H7 (cell line): Measurements from ENCODE around the gene NR5A1. TPM values are rescaled to one million over a fixed set of nuclear protein-coding genes. Genes with fewer than 3 reads are reported as not detected.

Source experiments
- DNase-seq: peaks from one replicate; pipeline ENCODE4 v3.0.0; 2012
- H3K27me3 ChIP-seq: 2 replicates; pipeline ENCODE4 v1.6.0; 2011; ENCODE audit warnings: mild to moderate bottlenecking, low read length; ENCODE audit not compliant: control insufficient read depth, insufficient read depth
- H3K36me3 ChIP-seq: replicated peaks from 2 replicates; pipeline ENCODE4 v1.5.1; 2011; ENCODE audit warnings: low read length; ENCODE audit not compliant: control insufficient read depth, insufficient read depth
- H3K4me3 ChIP-seq: 2 replicates; pipeline ENCODE4 v1.5.1; 2011; ENCODE audit warnings: low read depth, mild to moderate bottlenecking, control low read depth, low read length, moderate library complexity; ENCODE audit not compliant: insufficient read depth
- total RNA-seq: library from RNA; depleted of rRNA; stranded (reverse); fragments of >200 nt; shearing (Covaris generic); gene quantifications from 2 replicates; pipeline ENCODE4 v1.2.3, GENCODE V29; 2014

Gene NR5A1
- total RNA-seq, 1 experiment from 2014 or later: 0.73 TPM

DNA sequence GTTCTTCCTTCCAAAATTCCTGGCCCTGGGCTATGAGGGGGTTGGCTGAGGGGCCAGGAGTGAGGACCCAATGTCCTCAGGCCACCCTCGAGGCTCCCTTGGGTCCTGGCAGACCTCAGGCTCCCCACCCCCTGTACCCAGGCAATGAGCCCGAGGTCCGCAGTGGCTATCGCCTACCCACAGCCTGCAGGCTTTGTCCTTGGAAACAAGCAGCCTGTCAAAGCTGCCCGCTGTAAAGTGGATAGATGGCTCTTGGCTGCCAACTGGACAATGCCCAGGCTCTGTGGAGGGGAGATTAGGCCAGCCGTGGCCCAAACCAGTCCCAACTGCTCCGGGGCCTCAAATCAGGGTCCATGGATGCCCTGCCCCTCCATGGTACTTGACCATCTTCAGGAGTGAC is 59.2 kb downstream of the NR5A1 start:
- Histone ChIP-seq H3K27me3 (peaks cover 27% of the 10 kb centered on the region), H3K4me3 (no peak overlapping the region), H3K36me3 (no peaks in the 10 kb centered on the region)
- DNase-seq: no peak

- no peaks in the 10 kb centered on the region for H3K36me3 ChIP-seq
- no peak overlapping the region for H3K4me3 ChIP-seq
- peaks cover 19% of the 10 kb centered on the region for H3K27me3 ChIP-seq
- no peak for DNase-seq
Measured at GRCh38 chr9:124447297-124447661, 59.9 kb downstream of the NR5A1 start.

- Histone ChIP-seq H3K36me3 (no peaks in the 10 kb centered on the region), H3K4me3 (no peak overlapping the region), H3K27me3 (no peaks in the 10 kb centered on the region)
- DNase-seq: no peak
Measured at GRCh38 chr9:124444166-124444565, 63.0 kb downstream of the NR5A1 start.

GRCh38 chr9:124443625-124444024 is 63.6 kb downstream of the NR5A1 start:
- H3K4me3 ChIP-seq: no peak overlapping the region
- no peaks in the 10 kb centered on the region for H3K27me3 ChIP-seq
- no peaks in the 10 kb centered on the region for H3K36me3 ChIP-seq
- DNase-seq: no peak

DNA sequence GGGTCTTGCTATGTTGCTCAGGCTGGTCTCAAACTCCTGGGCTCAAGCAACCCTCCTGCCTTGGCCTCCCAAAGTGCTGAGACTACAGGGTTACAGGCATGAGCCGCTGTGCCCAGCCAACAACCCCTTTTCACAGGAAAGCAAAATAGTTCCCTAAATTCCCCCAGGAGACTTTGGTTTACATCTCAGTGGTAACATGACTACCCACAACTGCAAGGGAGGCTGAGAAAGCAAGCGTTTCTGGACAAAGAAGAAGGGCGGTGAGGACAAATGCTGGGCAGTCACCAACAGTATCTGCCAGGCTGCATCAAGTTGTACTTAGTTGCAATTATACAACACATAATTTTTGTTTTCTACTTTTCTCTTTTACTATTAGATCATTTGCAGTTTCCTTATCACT is 64.4 kb downstream of the NR5A1 start:
- no peaks in the 10 kb centered on the region for H3K27me3 ChIP-seq
- H3K4me3 ChIP-seq: no peak overlapping the region
- no peaks in the 10 kb centered on the region for H3K36me3 ChIP-seq
- no peak for DNase-seq

DNA sequence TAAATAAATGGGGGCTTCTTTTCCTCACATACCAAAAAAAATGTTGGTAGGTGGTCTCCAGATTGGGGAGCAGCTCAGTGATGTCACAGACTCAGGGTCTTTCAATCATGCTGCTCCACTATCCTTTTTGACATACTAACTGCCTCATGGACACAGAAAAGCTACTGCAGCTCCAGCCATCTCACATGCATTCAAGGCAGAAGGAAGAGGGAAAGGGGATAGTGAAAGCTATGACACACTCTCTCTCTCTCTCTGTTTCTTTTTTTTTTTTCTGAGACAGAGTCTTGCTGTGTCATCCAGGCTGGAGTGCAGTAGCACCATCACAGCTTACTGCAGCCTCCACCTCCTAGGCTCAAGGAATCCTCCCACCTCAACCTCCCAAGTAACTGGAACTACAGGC is 64.8 kb downstream of the NR5A1 start:
- Histone ChIP-seq H3K36me3 (no peaks in the 10 kb centered on the region), H3K4me3 (no peak overlapping the region), H3K27me3 (no peaks in the 10 kb centered on the region)
- DNase-seq: no peak

DNA sequence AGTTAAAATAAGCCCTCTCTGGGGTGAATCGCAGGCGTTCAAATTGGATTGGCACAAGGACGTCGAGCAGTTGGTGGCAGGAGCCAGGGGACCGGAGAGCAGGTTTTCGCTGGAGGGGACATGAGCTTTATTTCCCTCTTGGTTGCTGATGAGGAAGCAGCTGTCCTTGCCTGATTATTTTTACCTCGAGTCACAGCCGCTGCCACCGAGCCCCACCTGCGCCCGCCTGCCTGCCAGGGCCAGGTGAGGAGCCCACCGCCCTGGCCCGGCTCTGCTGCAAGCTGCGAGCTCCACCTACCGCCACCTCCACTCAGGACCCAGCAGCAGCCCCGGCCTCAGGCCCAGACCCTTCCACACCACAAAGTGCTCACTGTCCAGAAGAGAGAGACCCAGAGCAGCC is 65.9 kb downstream of the NR5A1 start:
- no peak for DNase-seq
- Histone ChIP-seq H3K4me3 (no peak overlapping the region), H3K27me3 (no peaks in the 10 kb centered on the region), H3K36me3 (no peaks in the 10 kb centered on the region)

DNA sequence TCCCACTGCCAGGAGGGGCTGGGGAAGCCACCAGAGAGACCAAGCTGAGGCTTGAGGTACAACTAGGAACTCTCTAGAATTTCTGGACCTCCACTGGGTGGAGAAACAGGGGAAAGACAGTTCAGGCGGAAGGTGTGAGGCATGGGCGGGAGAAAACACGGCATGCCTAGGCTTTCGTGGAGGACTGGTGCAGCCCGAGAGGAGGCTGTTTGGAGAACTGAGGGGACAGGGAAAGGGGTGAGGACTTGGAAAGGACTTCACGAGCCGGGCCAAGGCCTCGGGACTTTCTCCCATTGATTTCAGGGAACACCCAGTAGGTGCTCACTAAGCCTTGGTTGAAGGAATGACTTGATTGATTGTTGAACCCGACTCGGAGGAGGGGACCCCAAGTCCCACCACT is 66.4 kb downstream of the NR5A1 start:
- Histone ChIP-seq H3K4me3 (no peak overlapping the region), H3K36me3 (no peaks in the 10 kb centered on the region), H3K27me3 (no peaks in the 10 kb centered on the region)
- no peak for DNase-seq

DNA sequence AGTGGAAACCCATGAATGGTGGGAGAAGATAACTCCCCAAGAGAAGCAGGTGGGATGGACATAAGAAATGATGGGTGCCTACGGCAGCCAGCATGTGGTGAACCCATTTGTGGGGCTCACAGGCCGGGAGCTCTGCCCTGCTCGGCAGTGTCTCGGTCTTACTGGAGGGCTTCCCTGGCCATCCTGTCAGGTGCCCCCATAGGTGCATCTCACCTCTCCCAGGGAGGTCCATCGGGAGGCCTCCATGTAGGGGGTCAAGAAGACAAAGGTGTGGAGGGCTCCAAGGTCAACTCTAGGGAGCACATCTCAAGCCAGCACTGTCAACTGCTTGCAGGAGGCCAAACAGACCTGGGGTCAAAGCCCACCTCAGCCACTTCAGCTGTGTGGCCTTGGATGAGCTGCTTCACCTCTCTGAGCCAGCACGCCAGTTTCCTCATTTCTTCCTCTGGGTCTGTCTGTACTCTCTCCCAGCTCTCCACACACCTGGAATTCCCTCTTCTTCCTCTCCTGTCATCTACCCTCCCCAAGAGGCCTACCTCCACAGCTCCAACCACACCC is 67.4 kb downstream of the NR5A1 start:
- DNase-seq: no peak
- no peaks in the 10 kb centered on the region for H3K36me3 ChIP-seq
- no peaks in the 10 kb centered on the region for H3K27me3 ChIP-seq
- no peak overlapping the region for H3K4me3 ChIP-seq

DNA sequence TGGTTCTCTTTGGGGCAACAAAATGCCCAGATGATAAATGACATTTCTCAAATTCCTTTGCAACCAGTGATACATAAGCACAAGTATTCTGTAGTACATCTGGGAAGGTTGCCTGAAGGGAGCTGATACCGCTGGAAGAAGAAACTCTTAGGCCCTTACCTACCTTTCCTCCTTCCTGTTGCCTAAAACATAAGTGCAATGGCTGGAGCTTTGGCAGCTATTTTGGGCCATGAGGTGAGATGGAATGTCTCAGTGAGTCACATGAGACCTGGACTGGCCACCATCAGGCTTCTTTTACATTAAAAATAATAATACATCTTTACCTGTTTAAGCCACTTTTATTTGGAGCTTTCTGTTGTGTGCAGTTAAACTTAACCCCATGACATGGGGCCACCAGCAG is 68.1 kb downstream of the NR5A1 start:
- no peak for DNase-seq

GRCh38 chr9:124438091-124438490 is 69.1 kb downstream of the NR5A1 start:
- DNase-seq: no peak
- H3K4me3 ChIP-seq: no peak overlapping the region
- H3K27me3 ChIP-seq: no peaks in the 10 kb centered on the region
- H3K36me3 ChIP-seq: no peaks in the 10 kb centered on the region

More for the DNA sequence above, 68.1 kb downstream of the NR5A1 start:
- no peaks in the 10 kb centered on the region for H3K27me3 ChIP-seq
- H3K36me3 ChIP-seq: no peaks in the 10 kb centered on the region
- H3K4me3 ChIP-seq: no peak overlapping the region

- Histone ChIP-seq H3K4me3 (no peak overlapping the region), H3K27me3 (no peaks in the 10 kb centered on the region), H3K36me3 (no peaks in the 10 kb centered on the region)
- no peak for DNase-seq
Measured at GRCh38 chr9:124437086-124437485, 70.1 kb downstream of the NR5A1 start.

- no peak overlapping the region for H3K4me3 ChIP-seq
- DNase-seq: no peak
- no peaks in the 10 kb centered on the region for H3K27me3 ChIP-seq
- no peaks in the 10 kb centered on the region for H3K36me3 ChIP-seq
Measured at GRCh38 chr9:124436320-124436719, 70.9 kb downstream of the NR5A1 start.
